Measurements from ENCODE around the gene POLR1B.

GRCh38 chr2:112516801-112517200 lies 25.5 kb upstream of the POLR1B start:
- no peak for TF ChIP-seq CTCF (conservative IDR thresholded peaks at IDR 0.05; ENCODE audit: low read depth, low read length)
- no peak for TF ChIP-seq EZH2 (IDR thresholded peaks at IDR 0.05; ENCODE audit: low read length, unreplicated experiment)
